GM18511 (cell line): ENCODE results near the gene PHOSPHO2.

ENCODE experiments used
- ATAC-seq: cut with Tn5 transposase; IDR thresholded peaks from one replicate; pipeline ENCODE4 v1.9.1; 2021; ENCODE audit warnings: mild to moderate bottlenecking, moderate library complexity; ENCODE audit not compliant: unreplicated experiment

Gene PHOSPHO2

GRCh38 chr2:169715379-169716237 is 21.3 kb downstream of the PHOSPHO2 start:
- no peak for ATAC-seq

- no peak for ATAC-seq
These were observed 22.1 kb downstream of the PHOSPHO2 start for GRCh38 chr2:169716238-169716886.

- ATAC-seq: no peak
These were observed 22.8 kb downstream of the PHOSPHO2 start for GRCh38 chr2:169716938-169717690.

- no peak for ATAC-seq
These were observed 23.4 kb downstream of the PHOSPHO2 start for GRCh38 chr2:169717691-169718063.

GRCh38 chr2:169718930-169719504 is 24.7 kb downstream of the PHOSPHO2 start:
- ATAC-seq: no peak

GRCh38 chr2:169721016-169721415 is 26.7 kb downstream of the PHOSPHO2 start:
- ATAC-seq: no peak

GRCh38 chr2:169727065-169727464 is 32.8 kb downstream of the PHOSPHO2 start:
- ATAC-seq: no peak

- no peak for ATAC-seq
These were observed 35.0 kb downstream of the PHOSPHO2 start for GRCh38 chr2:169729274-169729605.

- ATAC-seq: no peak
These were observed 37.8 kb downstream of the PHOSPHO2 start for GRCh38 chr2:169732075-169732474.

- no peak for ATAC-seq
These were observed 38.5 kb downstream of the PHOSPHO2 start for GRCh38 chr2:169732583-169733358.

GRCh38 chr2:169734169-169734847 is 40.0 kb downstream of the PHOSPHO2 start:
- ATAC-seq: peak; percentile 51

GRCh38 chr2:169735623-169736022 is 41.4 kb downstream of the PHOSPHO2 start:
- ATAC-seq: no peak

GRCh38 chr2:169736902-169737301 is 42.6 kb downstream of the PHOSPHO2 start:
- no peak for ATAC-seq

GRCh38 chr2:169738566-169739229 is 44.4 kb downstream of the PHOSPHO2 start:
- no peak for ATAC-seq

GRCh38 chr2:169739351-169739750 is 45.1 kb downstream of the PHOSPHO2 start:
- no peak for ATAC-seq

GRCh38 chr2:169743549-169743948 is 49.3 kb downstream of the PHOSPHO2 start:
- ATAC-seq: no peak

GRCh38 chr2:169746240-169746639 is 52.0 kb downstream of the PHOSPHO2 start:
- no peak for ATAC-seq

- ATAC-seq: no peak
These were observed 54.0 kb downstream of the PHOSPHO2 start for GRCh38 chr2:169748319-169748718.
